ENCODE measurements around the gene CNP. TPM values are rescaled to one million over a fixed set of nuclear protein-coding genes. Genes with fewer than 3 reads are reported as not detected.

CNP gene
- total RNA-seq, 1 experiment from 2014 or later, result 79.9 TPM

GRCh38 chr17:41984454-41984853, 17.9 kb downstream of the CNP start:
- H3K27me3 ChIP-seq (ENCODE audit: control insufficient read depth, insufficient read depth, low read length), result no peaks in the 10 kb centered on the region
- ChIA-PET POLR2A (no interaction called here), CTCF (interaction anchor here (0.5 kb wide), 1 partner anchor 46 kb away, joined by 7 read pairs; no protein-coding TSS in a partner anchor)
- TF ChIP-seq TCF7L2 (IDR thresholded peaks at IDR 0.05; ENCODE audit: low read depth, low read length) (no peak), POLR2AphosphoS5 (IDR thresholded peaks at IDR 0.05; ENCODE audit: low read depth, low read length) (no peak), SIN3A (IDR thresholded peaks at IDR 0.05; ENCODE audit: borderline replicate concordance, insufficient read depth, low read depth, low read length) (no peak)
- TF ChIP-seq, protein P1, sequence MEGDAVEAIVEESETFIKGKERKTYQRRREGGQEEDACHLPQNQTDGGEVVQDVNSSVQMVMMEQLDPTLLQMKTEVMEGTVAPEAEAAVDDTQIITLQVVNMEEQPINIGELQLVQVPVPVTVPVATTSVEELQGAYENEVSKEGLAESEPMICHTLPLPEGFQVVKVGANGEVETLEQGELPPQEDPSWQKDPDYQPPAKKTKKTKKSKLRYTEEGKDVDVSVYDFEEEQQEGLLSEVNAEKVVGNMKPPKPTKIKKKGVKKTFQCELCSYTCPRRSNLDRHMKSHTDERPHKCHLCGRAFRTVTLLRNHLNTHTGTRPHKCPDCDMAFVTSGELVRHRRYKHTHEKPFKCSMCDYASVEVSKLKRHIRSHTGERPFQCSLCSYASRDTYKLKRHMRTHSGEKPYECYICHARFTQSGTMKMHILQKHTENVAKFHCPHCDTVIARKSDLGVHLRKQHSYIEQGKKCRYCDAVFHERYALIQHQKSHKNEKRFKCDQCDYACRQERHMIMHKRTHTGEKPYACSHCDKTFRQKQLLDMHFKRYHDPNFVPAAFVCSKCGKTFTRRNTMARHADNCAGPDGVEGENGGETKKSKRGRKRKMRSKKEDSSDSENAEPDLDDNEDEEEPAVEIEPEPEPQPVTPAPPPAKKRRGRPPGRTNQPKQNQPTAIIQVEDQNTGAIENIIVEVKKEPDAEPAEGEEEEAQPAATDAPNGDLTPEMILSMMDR (IDR thresholded peaks at IDR 0.05), result no peak
- in situ Hi-C loops (cut with HindIII; ENCODE audit: low pct_unique_long_range_greater_than_20kb, low sequenced_read_pairs) (no loop called here), intact Hi-C loops (cut with micrococcal nuclease; ENCODE audit: unreplicated experiment) (no loop called here)
- no peak for DNase-seq (ENCODE audit: low read depth, low spot score)
- H3K27ac ChIP-seq (ENCODE audit: low read length), result no peak overlapping the region
- H3K4me1 ChIP-seq (ENCODE audit: control insufficient read depth, insufficient read depth, low read length), result no peaks in the 10 kb centered on the region
- no peak overlapping the region for H3K4me3 ChIP-seq (ENCODE audit: low read depth in 2 of 2, low read length in 2 of 2)
- no TSS peak for BruUV-seq (replicated peaks)
- no peaks in the 10 kb centered on the region for H3K9me3 ChIP-seq (ENCODE audit: control insufficient read depth, insufficient read depth, low read depth, low read length)
- no peak for ATAC-seq
- H3K36me3 ChIP-seq (ENCODE audit: control insufficient read depth, insufficient read depth, low read length), result peaks cover 12% of the 10 kb centered on the region

- Histone ChIP-seq H3K27me3 (ENCODE audit: control insufficient read depth, insufficient read depth, low read length) (no peaks in the 10 kb centered on the region), H3K27ac (ENCODE audit: low read length) (no peak overlapping the region), H3K4me3 (ENCODE audit: low read depth in 2 of 2, low read length in 2 of 2) (no peak overlapping the region), H3K36me3 (ENCODE audit: control insufficient read depth, insufficient read depth, low read length) (peaks cover 12% of the 10 kb centered on the region), H3K4me1 (ENCODE audit: control insufficient read depth, insufficient read depth, low read length) (no peaks in the 10 kb centered on the region), H3K9me3 (ENCODE audit: control insufficient read depth, insufficient read depth, low read depth, low read length) (no peaks in the 10 kb centered on the region)
- intact Hi-C loops (cut with micrococcal nuclease; ENCODE audit: unreplicated experiment) (no loop called here), in situ Hi-C loops (cut with HindIII; ENCODE audit: low pct_unique_long_range_greater_than_20kb, low sequenced_read_pairs) (no loop called here)
- ATAC-seq (no peak), DNase-seq (ENCODE audit: low read depth, low spot score) (no peak)
- POLR2A ChIA-PET, result no interaction called here
- TF ChIP-seq POLR2AphosphoS5 (IDR thresholded peaks at IDR 0.05; ENCODE audit: low read depth, low read length), result no peak
- no peak for TF ChIP-seq REST (IDR thresholded peaks at IDR 0.05; ENCODE audit: insufficient read depth in 1 of 2, low read depth in 2 of 2, low read length in 1 of 2)
- TF ChIP-seq, protein P1 (IDR thresholded peaks at IDR 0.05), result no peak
- no peak for TF ChIP-seq SIN3A (IDR thresholded peaks at IDR 0.05; ENCODE audit: borderline replicate concordance, insufficient read depth, low read depth, low read length)
- no peak for TF ChIP-seq TCF7L2 (IDR thresholded peaks at IDR 0.05; ENCODE audit: low read depth, low read length)
- BruUV-seq (replicated peaks), result no TSS peak
- CTCF ChIA-PET, result no interaction called here
Observed at GRCh38 chr17:41985919-41986318, 19.3 kb downstream of the CNP start.

Measured in Panc1 (cell line).